Spinal cord (tissue), 10 donors: ENCODE data around the gene HSD11B1. TPM values are rescaled to one million over a fixed set of nuclear protein-coding genes. Genes with fewer than 3 reads are reported as not detected.
A peak's percentile ranks its signal among the peaks of the same experiment; 100 is the strongest.

Experiments used
- DNase-seq, 6 donors: peaks; one replicate each; pipeline versions ENCODE4 v3.0.0 to v3.0.0-alpha.2; 2013 to 2015; ENCODE audit warnings: low spot score in 6 of 6, low read depth in 4 of 6
- H3K27ac ChIP-seq: one replicate; pipeline ENCODE4 v1.5.1; 2013; ENCODE audit warnings: low read depth, low read length, control low read depth
- H3K27me3 ChIP-seq: one replicate; pipeline ENCODE4 v1.6.1; 2013; ENCODE audit warnings: low read length; ENCODE audit not compliant: control insufficient read depth, insufficient read depth
- H3K36me3 ChIP-seq: one replicate; pipeline ENCODE4 v1.6.1; 2013; ENCODE audit warnings: low read length; ENCODE audit not compliant: control insufficient read depth, insufficient read depth
- H3K4me1 ChIP-seq: one replicate; pipeline ENCODE4 v1.6.1; 2013; ENCODE audit warnings: low read length; ENCODE audit not compliant: control insufficient read depth, insufficient read depth
- H3K4me3 ChIP-seq: one replicate; pipeline ENCODE4 v1.5.1; 2013; ENCODE audit warnings: low read depth, low read length, control low read depth
- H3K9me3 ChIP-seq: one replicate; pipeline ENCODE4 v1.6.1; 2013; ENCODE audit warnings: low read length; ENCODE audit not compliant: control insufficient read depth, insufficient read depth
- WGBS: methylation state at CpG from one replicate; pipeline ENCODE4 v1.1.5; 2013; ENCODE audit warnings: missing lambda C conversion rate; ENCODE audit not compliant: insufficient coverage; 5-methylcytosine and 5-hydroxymethylcytosine counted together
- polyA plus RNA-seq, 2 donors: library from polyadenylated mRNA; unstranded; fragments of 120-200 nt; gene quantifications; one replicate each; pipeline ENCODE4 v1.2.1, GENCODE V29; 2013; ENCODE audit not compliant: insufficient read length in 2 of 2
- total RNA-seq, 2 donors: library from RNA; depleted of rRNA in 1 of 2; stranded (reverse); fragments of 120-200 nt in 1 of 2; fragments of >200 nt in 1 of 2; gene quantifications; one replicate each; pipeline versions ENCODE4 v1.2.3 to v1.2.4, GENCODE V29; 2013 to 2014
- donor health status: healthy.

HSD11B1 gene
- total and polyA plus RNA-seq, 4 donors: 0.22 to 0.75 (median 0.39) TPM

DNA sequence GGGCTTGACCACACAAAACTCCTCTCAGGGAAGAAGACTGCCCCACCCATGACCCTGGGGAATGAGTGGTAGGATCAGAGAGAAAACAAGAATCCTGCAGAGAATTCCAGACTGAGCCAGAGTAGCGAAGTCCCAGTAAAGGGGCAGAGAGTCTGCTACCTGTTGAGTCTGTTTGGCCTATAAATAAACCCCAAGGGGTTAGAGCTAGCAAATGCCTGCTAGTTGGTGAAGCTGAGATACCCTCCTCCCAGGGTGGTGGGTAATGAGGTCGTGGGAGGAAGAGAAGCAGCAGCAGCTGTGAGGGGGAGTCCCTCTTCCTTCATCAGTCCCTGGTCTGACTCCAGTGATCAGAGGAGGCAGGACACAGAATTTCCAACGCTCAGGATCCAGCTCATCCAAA, 53.8 kb downstream of the HSD11B1 start:
- Histone ChIP-seq H3K4me1 (no peaks in the 10 kb centered on the region), H3K27me3 (no peaks in the 10 kb centered on the region), H3K27ac (no peak overlapping the region), H3K36me3 (no peaks in the 10 kb centered on the region), H3K4me3 (no peak overlapping the region), H3K9me3 (no peaks in the 10 kb centered on the region)
- DNase-seq: no peak
- WGBS: 89% methylated on average over 1 of the region's 3 CpGs

DNA sequence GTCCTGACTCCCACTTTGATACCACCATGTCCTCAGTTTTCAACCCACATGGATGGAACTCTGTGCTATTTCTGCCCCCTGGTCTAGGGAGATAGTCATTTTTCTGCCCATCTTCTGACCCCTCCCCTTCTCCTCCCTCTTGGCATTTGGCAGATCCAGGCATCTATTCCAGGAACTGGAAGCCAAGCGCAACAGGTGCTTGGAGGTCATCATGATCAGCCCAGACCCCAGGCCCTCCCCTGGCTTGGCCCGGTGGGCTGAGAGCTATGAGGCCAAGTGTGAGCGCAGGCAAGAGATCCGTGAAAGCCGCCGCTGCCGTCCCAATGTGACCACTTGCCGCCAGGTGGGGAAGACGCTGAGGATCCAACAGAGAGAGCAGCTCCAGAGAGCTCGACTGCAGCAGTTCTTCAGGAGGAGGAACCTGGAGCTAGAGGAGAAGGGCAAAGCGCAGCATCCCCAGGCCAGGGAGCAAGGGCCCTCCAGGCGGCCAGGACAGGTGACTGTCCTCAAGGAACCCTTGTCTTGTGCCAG, 55.2 kb downstream of the HSD11B1 start:
- no peaks in the 10 kb centered on the region for H3K36me3 ChIP-seq
- 89% methylated on average over 12 of the region's 12 CpGs for WGBS
- H3K4me1 ChIP-seq: no peaks in the 10 kb centered on the region
- no peaks in the 10 kb centered on the region for H3K9me3 ChIP-seq
- H3K27ac ChIP-seq: no peak overlapping the region
- no peak overlapping the region for H3K4me3 ChIP-seq
- H3K27me3 ChIP-seq: no peaks in the 10 kb centered on the region
- no peak for DNase-seq

GRCh38 chr1:209761011-209761635, 56.5 kb downstream of the HSD11B1 start:
- H3K36me3 ChIP-seq: no peaks in the 10 kb centered on the region
- H3K4me1 ChIP-seq: no peaks in the 10 kb centered on the region
- H3K4me3 ChIP-seq: no peak overlapping the region
- H3K27me3 ChIP-seq: no peaks in the 10 kb centered on the region
- H3K9me3 ChIP-seq: no peaks in the 10 kb centered on the region
- H3K27ac ChIP-seq: no peak overlapping the region
- no peak for DNase-seq

- no peak for DNase-seq
- Histone ChIP-seq H3K36me3 (no peaks in the 10 kb centered on the region), H3K4me1 (no peaks in the 10 kb centered on the region), H3K27me3 (no peaks in the 10 kb centered on the region), H3K9me3 (no peaks in the 10 kb centered on the region), H3K27ac (no peak overlapping the region), H3K4me3 (no peak overlapping the region)
- WGBS: 85% methylated on average over 2 of the region's 2 CpGs
Measured at GRCh38 chr1:209766051-209766450, 61.4 kb downstream of the HSD11B1 start.

GRCh38 chr1:209767096-209767495, 62.5 kb downstream of the HSD11B1 start:
- Histone ChIP-seq H3K27ac (no peak overlapping the region), H3K36me3 (no peaks in the 10 kb centered on the region), H3K9me3 (no peaks in the 10 kb centered on the region), H3K4me1 (no peaks in the 10 kb centered on the region), H3K27me3 (no peaks in the 10 kb centered on the region), H3K4me3 (no peak overlapping the region)
- DNase-seq: no peak

GRCh38 chr1:209767706-209768105, 63.1 kb downstream of the HSD11B1 start:
- Histone ChIP-seq H3K27me3 (no peaks in the 10 kb centered on the region), H3K4me1 (no peaks in the 10 kb centered on the region), H3K4me3 (no peak overlapping the region), H3K36me3 (no peaks in the 10 kb centered on the region), H3K9me3 (no peaks in the 10 kb centered on the region), H3K27ac (no peak overlapping the region)
- no peak for DNase-seq

GRCh38 chr1:209768354-209768774, 63.7 kb downstream of the HSD11B1 start:
- Histone ChIP-seq H3K4me3 (no peak overlapping the region), H3K4me1 (no peaks in the 10 kb centered on the region), H3K27ac (peak overlapping the region; percentile 33), H3K9me3 (no peaks in the 10 kb centered on the region), H3K27me3 (no peaks in the 10 kb centered on the region), H3K36me3 (no peaks in the 10 kb centered on the region)
- 84% methylated on average over 9 of the region's 9 CpGs for WGBS
- DNase-seq: no peak

GRCh38 chr1:209769171-209769904, 64.7 kb downstream of the HSD11B1 start:
- WGBS: 66% methylated on average over 7 of the region's 13 CpGs
- DNase-seq: peak in 1 of 6 donors; percentile 69
- Histone ChIP-seq H3K4me3 (no peak overlapping the region), H3K36me3 (no peaks in the 10 kb centered on the region), H3K27ac (peak overlapping the region; percentile 33), H3K27me3 (no peaks in the 10 kb centered on the region), H3K9me3 (no peaks in the 10 kb centered on the region), H3K4me1 (no peaks in the 10 kb centered on the region)

DNA sequence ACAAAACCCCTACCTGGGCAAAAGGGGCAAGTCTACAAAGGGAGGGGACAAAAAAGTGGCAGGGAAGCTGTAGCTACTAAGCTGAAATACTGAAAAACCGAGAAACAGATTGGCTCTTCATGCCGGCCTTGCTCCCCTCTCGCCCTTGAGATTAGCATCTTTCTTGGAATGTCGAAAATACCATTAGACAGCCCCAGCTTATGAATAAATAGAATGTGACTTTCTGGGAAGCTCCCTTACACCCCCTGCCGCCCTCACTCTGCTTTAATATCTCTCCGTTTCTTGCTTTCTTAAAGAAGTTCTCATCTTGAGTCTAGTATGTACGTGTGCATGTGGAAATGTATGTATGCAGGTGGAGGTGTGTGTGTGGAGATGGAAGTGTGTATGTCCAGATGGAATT, 65.3 kb downstream of the HSD11B1 start:
- Histone ChIP-seq H3K4me3 (no peak overlapping the region), H3K27ac (peak overlapping the region; percentile 30), H3K36me3 (no peaks in the 10 kb centered on the region), H3K27me3 (no peaks in the 10 kb centered on the region), H3K9me3 (no peaks in the 10 kb centered on the region), H3K4me1 (no peaks in the 10 kb centered on the region)
- WGBS: 100% methylated on average over 3 of the region's 7 CpGs
- DNase-seq: no peak
